Skeletal muscle tissue (tissue), 4 donors: ENCODE results near the gene ITPRID1. TPM values are rescaled to one million over a fixed set of nuclear protein-coding genes. Genes with fewer than 3 reads are reported as not detected.
"Not testable (repeated sequence)": the region's sequence is repeated elsewhere in the genome, so short reads cannot be mapped to it uniquely, and the experiment has no call there.

Experiments
- H3K27ac ChIP-seq: one replicate; pipeline ENCODE4 v1.7.0; 2013; ENCODE audit warnings: mild to moderate bottlenecking, low read depth, low read length, inconsistent platforms
- H3K27me3 ChIP-seq, 3 donors: one replicate each; pipeline ENCODE4 v1.7.0; 2013; ENCODE audit warnings: low read length in 3 of 3; ENCODE audit not compliant: control insufficient read depth in 3 of 3, insufficient read depth in 3 of 3
- H3K36me3 ChIP-seq, 3 donors: one replicate each; pipeline ENCODE4 v1.7.0; 2013; ENCODE audit warnings: low read length in 3 of 3; ENCODE audit not compliant: control insufficient read depth in 3 of 3, insufficient read depth in 3 of 3
- H3K4me1 ChIP-seq, 3 donors: one replicate each; pipeline ENCODE4 v1.7.0; 2013; ENCODE audit warnings: low read length in 3 of 3, mild to moderate bottlenecking in 3 of 3; ENCODE audit not compliant: control insufficient read depth in 3 of 3, insufficient read depth in 3 of 3
- H3K4me3 ChIP-seq, 3 donors: one replicate each; pipeline ENCODE4 v1.7.0; 2013; ENCODE audit warnings: low read length in 3 of 3
- H3K9ac ChIP-seq, 3 donors: one replicate each; pipeline ENCODE4 v1.7.0; 2013; ENCODE audit warnings: low read length in 3 of 3, mild to moderate bottlenecking in 3 of 3, moderate library complexity in 2 of 3, low read depth in 1 of 3
- H3K9me3 ChIP-seq, 3 donors: one replicate each; pipeline ENCODE4 v1.7.0; 2013; ENCODE audit warnings: low read length in 3 of 3; ENCODE audit not compliant: control insufficient read depth in 3 of 3
- total RNA-seq: library from RNA; depleted of rRNA; stranded (reverse); fragments of >200 nt; gene quantifications from one replicate; pipeline ENCODE4 v1.2.3, GENCODE V29; 2014
- donor health status: Osteomylitis.

Gene ITPRID1
- total RNA-seq: 0.52 TPM

DNA sequence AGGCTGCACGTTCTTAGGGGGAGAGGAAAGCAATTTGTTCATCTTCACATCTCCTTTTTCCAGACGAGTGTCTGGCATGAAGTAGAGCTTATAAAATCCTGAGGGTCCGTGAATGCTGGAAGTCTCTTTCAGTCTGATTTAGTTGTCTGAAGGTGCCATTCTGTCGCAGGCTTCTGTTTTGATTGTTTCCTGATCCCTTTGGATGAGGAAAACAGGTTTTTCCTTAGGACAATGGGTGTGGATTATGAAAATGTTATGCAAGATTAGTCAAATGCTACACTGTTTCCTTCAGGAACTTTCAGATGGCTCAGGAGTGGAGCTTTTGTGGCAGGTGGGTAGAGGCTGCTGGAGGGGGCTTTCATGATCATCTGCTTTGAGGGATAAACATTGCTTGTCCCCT is at the start of gene ITPRID1:
ITPRID1 (plus strand) TSS at position 301 of the 400 bp plus-strand sequence. CDS start 38,935 bp downstream, outside the sequence.
- Histone ChIP-seq H3K27me3 (no peaks in the 10 kb centered on the region), H3K9me3 (peaks cover 0 to 3% (median 3%) of the 10 kb centered on the region in 3 donors), H3K36me3 (no peaks in the 10 kb centered on the region), H3K4me3 (no peak within 1 kb of the TSS), H3K9ac (no peak within 1 kb of the TSS), H3K27ac (no peak within 1 kb of the TSS), H3K4me1 (no peaks in the 10 kb centered on the region)

GRCh38 chr7:31464601-31465000 is 49.3 kb upstream of the ITPRID1 start:
- Histone ChIP-seq H3K9ac (no peak overlapping the region), H3K27me3 (peaks cover 0 to 2% (median 0%) of the 10 kb centered on the region in 3 donors), H3K4me1 (no peaks in the 10 kb centered on the region), H3K9me3 (no peaks in the 10 kb centered on the region), H3K4me3 (no peak overlapping the region), H3K27ac (no peak overlapping the region), H3K36me3 (no peaks in the 10 kb centered on the region)

DNA sequence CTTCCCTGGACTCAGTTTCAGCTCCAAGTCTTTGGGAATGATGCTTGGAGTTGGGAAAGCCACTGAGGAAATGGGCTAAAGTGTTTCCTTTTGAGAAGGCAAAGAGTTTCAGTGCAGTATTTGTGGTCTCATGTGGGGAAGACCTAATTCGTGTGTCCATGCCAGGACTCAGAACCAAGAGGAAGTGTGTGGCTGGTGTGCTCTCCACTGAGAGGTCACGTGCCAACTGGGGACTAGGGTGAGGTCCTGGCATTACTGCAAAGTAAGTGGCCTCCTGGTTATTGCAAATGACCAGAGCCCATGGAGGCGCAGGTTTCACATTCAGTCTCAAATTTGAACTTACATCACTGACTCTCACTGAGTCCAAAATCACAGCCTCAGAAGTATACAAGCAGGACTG is 48.6 kb upstream of the ITPRID1 start:
- no peaks in the 10 kb centered on the region for H3K4me1 ChIP-seq
- H3K36me3 ChIP-seq: no peaks in the 10 kb centered on the region
- H3K9me3 ChIP-seq: no peaks in the 10 kb centered on the region
- H3K27me3 ChIP-seq: peaks cover 0 to 2% (median 0%) of the 10 kb centered on the region in 3 donors
- H3K9ac ChIP-seq: no peak overlapping the region
- no peak overlapping the region for H3K27ac ChIP-seq
- no peak overlapping the region for H3K4me3 ChIP-seq

DNA sequence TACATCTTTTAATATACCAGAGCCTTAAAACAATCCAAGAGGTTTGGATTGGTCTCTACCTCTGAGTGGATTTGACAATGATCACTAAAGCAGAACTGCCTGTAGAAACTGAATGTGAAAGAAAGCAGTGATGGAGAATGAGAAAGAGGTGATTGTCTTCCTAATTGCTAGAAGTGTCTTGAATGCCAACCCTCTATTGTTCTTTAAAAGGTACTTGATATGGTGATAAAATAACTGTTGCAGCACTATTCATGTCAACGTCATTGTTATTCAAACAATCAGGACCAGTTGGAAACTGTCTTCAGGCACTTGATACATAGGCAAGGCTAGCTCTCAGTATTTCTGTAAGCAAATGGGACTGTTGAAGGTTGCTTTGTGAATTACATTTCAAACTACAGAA is 47.9 kb upstream of the ITPRID1 start:
- Histone ChIP-seq H3K9me3 (no peaks in the 10 kb centered on the region), H3K4me3 (no peak overlapping the region), H3K27me3 (no peaks in the 10 kb centered on the region), H3K27ac (no peak overlapping the region), H3K4me1 (no peaks in the 10 kb centered on the region), H3K36me3 (no peaks in the 10 kb centered on the region), H3K9ac (no peak overlapping the region)

DNA sequence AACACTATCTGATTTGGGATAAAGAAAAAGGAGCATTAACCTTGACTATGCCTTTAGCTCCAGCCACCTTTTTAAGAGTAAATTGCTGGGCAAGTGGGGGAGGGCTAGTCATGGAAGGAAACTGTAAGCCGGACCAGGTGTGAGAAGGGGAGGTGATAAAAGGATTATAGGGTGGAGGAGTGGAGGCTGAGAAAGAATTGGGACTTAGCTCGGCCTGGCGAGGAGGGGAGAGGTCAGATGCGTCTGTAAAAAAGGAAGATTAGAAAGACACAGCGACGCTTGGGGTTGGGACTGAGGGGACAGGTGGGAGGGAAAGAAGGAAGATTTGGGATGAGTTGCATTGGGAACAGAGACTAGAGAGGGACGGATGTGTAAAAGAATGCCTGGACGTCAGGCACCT is 43.0 kb upstream of the ITPRID1 start:
- not testable (repeated sequence) for H3K4me3 ChIP-seq, H3K36me3 ChIP-seq, H3K27me3 ChIP-seq, H3K9me3 ChIP-seq, H3K27ac ChIP-seq, H3K9ac ChIP-seq, H3K4me1 ChIP-seq

GRCh38 chr7:31475368-31475767 is 38.5 kb upstream of the ITPRID1 start:
- no peak overlapping the region for H3K9ac ChIP-seq
- H3K9me3 ChIP-seq: no peaks in the 10 kb centered on the region
- H3K27me3 ChIP-seq: no peaks in the 10 kb centered on the region
- no peak overlapping the region for H3K4me3 ChIP-seq
- no peaks in the 10 kb centered on the region for H3K36me3 ChIP-seq
- no peak overlapping the region for H3K27ac ChIP-seq
- H3K4me1 ChIP-seq: no peaks in the 10 kb centered on the region

DNA sequence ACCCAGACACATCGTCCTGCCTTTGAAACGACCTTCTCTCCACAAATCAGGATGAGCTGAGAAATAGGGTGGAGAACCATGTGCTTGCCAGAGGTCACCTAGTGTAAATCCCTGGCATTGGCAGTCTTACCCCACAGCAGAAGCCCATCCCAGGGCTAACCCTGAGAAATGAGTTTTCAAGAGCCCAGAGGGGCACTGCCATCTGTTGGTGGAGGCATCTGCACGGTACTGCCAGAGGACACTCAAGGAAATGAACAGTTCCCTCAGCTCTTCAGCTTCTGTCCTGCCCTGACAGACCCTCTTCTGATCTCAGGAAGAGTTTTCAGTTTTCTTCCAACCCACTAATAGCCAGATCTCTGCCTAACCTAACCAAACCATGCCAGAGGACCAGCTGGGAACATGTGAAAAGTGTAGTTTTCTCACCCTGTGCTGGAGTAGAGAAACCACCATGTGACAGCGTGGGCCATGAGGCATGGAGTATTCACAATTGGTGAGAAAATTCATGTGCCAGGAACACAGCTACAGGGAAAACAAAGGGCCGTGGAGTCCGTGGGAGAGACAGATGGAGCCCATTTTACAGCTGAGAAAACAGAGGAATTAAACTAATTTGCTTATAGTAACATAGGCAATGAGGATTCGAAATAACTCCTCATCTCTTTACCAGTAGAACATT is 37.7 kb upstream of the ITPRID1 start:
- no peak overlapping the region for H3K4me3 ChIP-seq
- H3K4me1 ChIP-seq: no peaks in the 10 kb centered on the region
- H3K9me3 ChIP-seq: no peaks in the 10 kb centered on the region
- H3K27ac ChIP-seq: no peak overlapping the region
- H3K36me3 ChIP-seq: no peaks in the 10 kb centered on the region
- no peak overlapping the region for H3K9ac ChIP-seq
- H3K27me3 ChIP-seq: no peaks in the 10 kb centered on the region

DNA sequence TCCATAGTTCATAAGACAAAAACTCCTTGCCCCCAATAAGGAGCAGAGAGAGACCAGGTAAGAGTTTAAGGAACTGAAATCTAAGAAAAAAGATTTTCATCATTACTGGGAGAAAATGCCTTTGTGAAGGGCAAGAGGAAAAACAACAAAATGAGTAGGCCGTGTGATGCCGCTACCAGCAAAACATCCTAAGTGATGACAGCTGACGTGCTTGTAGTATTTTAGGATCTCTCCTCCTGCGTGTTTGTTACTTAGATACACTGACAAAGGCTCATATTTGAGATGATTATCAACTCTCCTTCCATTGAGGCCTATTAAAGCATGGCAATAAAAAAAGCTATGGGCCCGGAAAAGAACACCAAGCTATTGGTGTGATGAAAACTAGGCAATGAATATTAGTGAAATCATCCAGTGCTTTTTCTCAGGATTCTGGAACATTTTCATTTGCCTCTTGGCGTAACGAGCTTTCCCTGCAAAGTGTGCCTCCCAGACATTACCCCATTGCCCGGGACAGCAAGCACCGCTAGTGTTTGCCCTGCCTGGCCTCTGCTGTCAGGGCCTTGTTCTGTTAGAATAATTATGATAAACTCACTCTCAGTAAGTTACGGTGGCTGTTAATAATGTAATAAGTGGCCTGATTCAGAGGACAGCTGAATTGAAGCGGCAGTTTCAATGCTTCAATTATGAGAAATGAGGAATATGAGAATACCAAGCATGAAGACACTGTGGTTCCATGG is 36.8 kb upstream of the ITPRID1 start:
- Histone ChIP-seq H3K9ac (no peak overlapping the region), H3K36me3 (no peaks in the 10 kb centered on the region), H3K4me3 (no peak overlapping the region), H3K9me3 (no peaks in the 10 kb centered on the region), H3K27me3 (no peaks in the 10 kb centered on the region), H3K4me1 (no peaks in the 10 kb centered on the region), H3K27ac (no peak overlapping the region)

DNA sequence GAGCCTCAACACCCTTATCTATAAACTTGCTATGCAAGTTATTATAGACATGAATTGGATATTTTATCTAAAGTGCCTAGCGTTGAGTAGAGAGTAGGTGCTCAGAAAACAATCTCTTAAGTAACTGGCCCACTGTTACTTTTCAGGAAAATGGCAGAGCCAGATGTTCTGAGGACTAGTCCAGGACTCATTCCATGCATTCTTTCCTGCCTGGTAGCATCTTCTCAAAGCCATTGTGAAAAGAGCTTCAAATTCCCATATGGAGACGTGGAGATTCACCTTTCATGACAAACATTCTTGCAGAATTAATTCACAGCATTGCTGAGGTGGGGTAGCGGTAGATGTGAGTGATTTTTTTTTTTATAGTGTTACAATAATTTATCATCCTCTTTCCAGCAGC is 35.9 kb upstream of the ITPRID1 start:
- no peaks in the 10 kb centered on the region for H3K4me1 ChIP-seq
- H3K36me3 ChIP-seq: no peaks in the 10 kb centered on the region
- H3K9ac ChIP-seq: no peak overlapping the region
- no peaks in the 10 kb centered on the region for H3K27me3 ChIP-seq
- H3K4me3 ChIP-seq: no peak overlapping the region
- H3K9me3 ChIP-seq: no peaks in the 10 kb centered on the region
- H3K27ac ChIP-seq: no peak overlapping the region

DNA sequence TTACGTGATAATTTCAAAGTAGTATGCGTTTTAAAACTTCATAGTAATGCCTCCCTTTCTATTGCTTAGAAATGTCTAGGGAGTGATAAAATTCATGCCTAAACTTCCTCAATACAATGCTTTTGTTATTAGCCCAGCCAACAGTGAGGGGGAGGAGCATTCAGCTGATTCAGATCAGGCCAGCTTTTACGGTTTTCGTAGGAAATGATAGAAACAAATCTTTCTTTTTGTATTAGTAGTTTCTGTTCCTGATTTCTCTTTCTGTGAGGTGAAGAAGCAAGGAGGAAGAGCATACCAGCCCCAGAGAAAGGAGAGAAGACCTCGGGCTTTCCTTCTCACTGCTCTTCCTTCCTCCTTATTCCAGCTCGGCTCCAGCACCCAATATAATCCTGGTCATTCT is 35.2 kb upstream of the ITPRID1 start:
- no peaks in the 10 kb centered on the region for H3K36me3 ChIP-seq
- H3K9me3 ChIP-seq: no peaks in the 10 kb centered on the region
- no peaks in the 10 kb centered on the region for H3K4me1 ChIP-seq
- H3K27ac ChIP-seq: no peak overlapping the region
- H3K4me3 ChIP-seq: no peak overlapping the region
- H3K9ac ChIP-seq: no peak overlapping the region
- no peaks in the 10 kb centered on the region for H3K27me3 ChIP-seq
